ENCODE measurements around the gene SEMA3F. TPM values are rescaled to one million over a fixed set of nuclear protein-coding genes. Genes with fewer than 3 reads are reported as not detected.

Gene SEMA3F
- total RNA-seq, 1 donor from 2014 or later: 37.5 TPM

- no peak for TF ChIP-seq CTCF (IDR thresholded peaks at IDR 0.05)
- Mint-ChIP-seq H3K27ac (ENCODE audit: unreplicated experiment) (no peak overlapping the region), H3K9me3 (ENCODE audit: low read depth) (no peaks in the 10 kb centered on the region), H3K27me3 (ENCODE audit: low read depth) (peaks cover 3% of the 10 kb centered on the region), H3K36me3 (ENCODE audit: low read depth) (peaks cover 2% of the 10 kb centered on the region), H3K4me1 (ENCODE audit: low read depth) (peaks cover 14% of the 10 kb centered on the region), H3K4me3 (ENCODE audit: unreplicated experiment) (no peak overlapping the region)
- DNase-seq (ENCODE audit: low spot score): no peak
Observed at GRCh38 chr3:50150404-50150750, 4.7 kb upstream of the SEMA3F start.

- TF ChIP-seq CTCF (IDR thresholded peaks at IDR 0.05): no peak
- H3K4me3 Mint-ChIP-seq (ENCODE audit: unreplicated experiment): no peak overlapping the region
- H3K36me3 Mint-ChIP-seq (ENCODE audit: low read depth): peaks cover 2% of the 10 kb centered on the region
- peaks cover 3% of the 10 kb centered on the region for H3K27me3 Mint-ChIP-seq (ENCODE audit: low read depth)
- DNase-seq (ENCODE audit: low spot score): no peak
- no peaks in the 10 kb centered on the region for H3K9me3 Mint-ChIP-seq (ENCODE audit: low read depth)
- no peak overlapping the region for H3K27ac Mint-ChIP-seq (ENCODE audit: unreplicated experiment)
- H3K4me1 Mint-ChIP-seq (ENCODE audit: low read depth): peaks cover 19% of the 10 kb centered on the region
Observed at GRCh38 chr3:50150863-50151686, 4.0 kb upstream of the SEMA3F start.

GRCh38 chr3:50151728-50152127 lies 3.4 kb upstream of the SEMA3F start:
- Mint-ChIP-seq H3K27me3 (ENCODE audit: low read depth) (peaks cover 3% of the 10 kb centered on the region), H3K27ac (ENCODE audit: unreplicated experiment) (no peak overlapping the region), H3K36me3 (ENCODE audit: low read depth) (peaks cover 2% of the 10 kb centered on the region), H3K4me3 (ENCODE audit: unreplicated experiment) (no peak overlapping the region), H3K4me1 (ENCODE audit: low read depth) (peaks cover 24% of the 10 kb centered on the region), H3K9me3 (ENCODE audit: low read depth) (no peaks in the 10 kb centered on the region)
- DNase-seq (ENCODE audit: low spot score): no peak
- TF ChIP-seq CTCF (IDR thresholded peaks at IDR 0.05): no peak

- Mint-ChIP-seq H3K27ac (ENCODE audit: unreplicated experiment) (no peak overlapping the region), H3K4me1 (ENCODE audit: low read depth) (peaks cover 42% of the 10 kb centered on the region), H3K9me3 (ENCODE audit: low read depth) (no peaks in the 10 kb centered on the region), H3K27me3 (ENCODE audit: low read depth) (no peaks in the 10 kb centered on the region), H3K4me3 (ENCODE audit: unreplicated experiment) (peak overlapping the region; percentile 59), H3K36me3 (ENCODE audit: low read depth) (no peaks in the 10 kb centered on the region)
- DNase-seq (ENCODE audit: low spot score): no peak
- no peak for TF ChIP-seq CTCF (IDR thresholded peaks at IDR 0.05)
Observed at GRCh38 chr3:50153782-50154475, 1.2 kb upstream of the SEMA3F start.

- H3K27ac Mint-ChIP-seq (ENCODE audit: unreplicated experiment): no peak overlapping the region
Observed at GRCh38 chr3:50154476-50154839, 666 bp upstream of the SEMA3F start.

More at GRCh38 chr3:50154476-50154839, 666 bp upstream of the SEMA3F start:
- H3K4me1 Mint-ChIP-seq (ENCODE audit: low read depth): peaks cover 44% of the 10 kb centered on the region
- no peak for DNase-seq (ENCODE audit: low spot score)
- peak overlapping the region; percentile 59 for H3K4me3 Mint-ChIP-seq (ENCODE audit: unreplicated experiment)
- peak; percentile 62 for TF ChIP-seq CTCF (IDR thresholded peaks at IDR 0.05)
- H3K27me3 Mint-ChIP-seq (ENCODE audit: low read depth): no peaks in the 10 kb centered on the region
- no peaks in the 10 kb centered on the region for H3K9me3 Mint-ChIP-seq (ENCODE audit: low read depth)
- H3K36me3 Mint-ChIP-seq (ENCODE audit: low read depth): no peaks in the 10 kb centered on the region

Data from chondrocyte (in vitro differentiated cells).